GM18526 (cell line): Measurements from ENCODE around the gene INPP5A.

Experiments
- POLR2A ChIP-seq: IDR thresholded peaks from 3 replicates; pipeline ENCODE4 v1.6.1; 2011; ENCODE audit not compliant: insufficient read length; ENCODE audit errors: extremely low read depth

The INPP5A gene

GRCh38 chr10:132570771-132571649, 33.4 kb downstream of the INPP5A start:
- TF ChIP-seq POLR2A, result no peak

GRCh38 chr10:132571650-132572544, 34.3 kb downstream of the INPP5A start:
- no peak for TF ChIP-seq POLR2A

GRCh38 chr10:132572545-132572937, 35.0 kb downstream of the INPP5A start:
- TF ChIP-seq POLR2A, result no peak

GRCh38 chr10:132574288-132574687, 36.7 kb downstream of the INPP5A start:
- TF ChIP-seq POLR2A, result no peak

- peak; percentile 26 for TF ChIP-seq POLR2A
Observed at GRCh38 chr10:132574783-132575319, 37.3 kb downstream of the INPP5A start.

- peak; percentile 11 for TF ChIP-seq POLR2A
Observed at GRCh38 chr10:132575320-132576201, 38.0 kb downstream of the INPP5A start.

- no peak for TF ChIP-seq POLR2A
Observed at GRCh38 chr10:132576671-132577349, 39.2 kb downstream of the INPP5A start.

GRCh38 chr10:132577350-132578003, 39.9 kb downstream of the INPP5A start:
- no peak for TF ChIP-seq POLR2A

- TF ChIP-seq POLR2A, result no peak
Observed at GRCh38 chr10:132578287-132578951, 40.8 kb downstream of the INPP5A start.

GRCh38 chr10:132579027-132579859, 41.7 kb downstream of the INPP5A start:
- TF ChIP-seq POLR2A, result no peak

- TF ChIP-seq POLR2A, result no peak
Observed at GRCh38 chr10:132580143-132580542, 42.6 kb downstream of the INPP5A start.

GRCh38 chr10:132580617-132581016, 43.0 kb downstream of the INPP5A start:
- TF ChIP-seq POLR2A, result no peak

GRCh38 chr10:132582137-132582536, 44.5 kb downstream of the INPP5A start:
- no peak for TF ChIP-seq POLR2A

- no peak for TF ChIP-seq POLR2A
Observed at GRCh38 chr10:132582771-132583170, 45.2 kb downstream of the INPP5A start.
